Effector CD8-positive, alpha-beta T cell (primary cell): ENCODE results near the gene MYO1E.
"Not testable (repeated sequence)": the region's sequence is repeated elsewhere in the genome, so short reads cannot be mapped to it uniquely, and the experiment has no call there.

Experiments used
- DNase-seq: peaks from one replicate; lab custom pipeline; 2025; lab: John Stamatoyannopoulos, UW

Gene MYO1E

DNA sequence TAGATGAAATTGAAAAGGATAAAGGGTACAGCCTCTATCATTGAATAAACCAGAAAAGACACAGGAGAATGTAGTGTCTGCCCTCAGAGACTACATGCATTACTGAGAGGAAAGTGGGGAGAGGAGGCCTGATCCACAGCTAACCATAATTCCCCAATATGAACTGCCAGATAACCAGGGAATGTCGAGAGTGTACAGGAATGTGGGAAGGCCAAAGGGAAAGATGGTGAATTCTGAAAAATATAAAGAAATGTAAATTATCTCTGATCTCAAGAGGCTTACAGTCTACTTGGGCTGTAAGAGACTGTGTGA lies 22.3 kb downstream of the MYO1E start:
- DNase-seq: no peak

DNA sequence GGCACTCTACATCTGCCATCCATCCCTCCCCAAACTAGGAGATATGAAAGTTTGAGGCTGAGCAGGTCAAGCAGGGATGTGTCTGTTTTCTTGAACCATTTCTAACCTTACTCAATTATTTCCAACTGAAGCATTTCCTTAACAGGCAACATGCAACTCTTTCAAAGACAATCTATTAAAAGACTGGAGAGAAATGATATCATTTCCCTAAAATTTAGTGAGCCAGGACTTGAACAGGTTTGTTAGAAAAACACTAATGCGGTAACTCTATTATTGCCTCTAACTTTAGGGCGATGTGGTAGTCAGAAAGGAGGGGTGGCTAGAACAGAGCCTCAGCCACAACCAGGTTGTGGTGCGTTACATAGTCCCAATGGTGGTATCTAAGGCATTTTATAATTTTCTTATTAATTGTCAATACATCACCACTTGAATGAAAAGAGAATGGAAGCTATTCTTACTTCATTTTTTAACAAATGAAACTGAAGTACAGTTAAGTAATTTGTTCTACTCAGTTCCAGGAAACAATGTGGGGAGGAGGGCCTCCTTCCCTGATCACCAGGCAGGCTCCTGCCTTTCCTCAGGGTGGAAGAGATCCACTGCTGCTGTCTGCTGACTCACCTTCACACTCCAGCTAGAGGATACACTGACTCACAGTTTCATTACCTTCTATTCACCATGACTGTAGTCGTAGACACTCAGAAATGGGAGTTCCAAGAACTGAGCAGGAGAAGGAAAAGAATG lies 22.8 kb downstream of the MYO1E start:
- DNase-seq: no peak

DNA sequence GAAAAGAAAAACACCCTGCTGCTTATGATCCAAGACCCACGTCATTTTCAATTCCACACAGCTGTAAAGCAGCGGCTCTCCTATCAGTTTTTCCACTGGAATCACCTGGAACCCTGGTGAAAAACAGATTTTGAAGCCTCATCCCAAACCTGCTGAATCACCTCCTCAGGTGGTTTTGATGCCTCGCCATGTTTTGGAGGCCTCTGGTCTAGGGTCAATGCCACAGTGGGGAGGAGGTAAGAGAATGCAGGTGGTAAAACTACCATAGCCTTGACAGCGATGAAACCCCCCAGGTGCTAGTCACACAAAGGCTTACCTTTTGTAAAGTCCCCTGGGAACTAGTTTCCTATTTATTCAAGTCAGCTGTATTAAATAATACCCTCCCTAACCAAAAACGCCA lies 24.8 kb downstream of the MYO1E start:
- DNase-seq: no peak

DNA sequence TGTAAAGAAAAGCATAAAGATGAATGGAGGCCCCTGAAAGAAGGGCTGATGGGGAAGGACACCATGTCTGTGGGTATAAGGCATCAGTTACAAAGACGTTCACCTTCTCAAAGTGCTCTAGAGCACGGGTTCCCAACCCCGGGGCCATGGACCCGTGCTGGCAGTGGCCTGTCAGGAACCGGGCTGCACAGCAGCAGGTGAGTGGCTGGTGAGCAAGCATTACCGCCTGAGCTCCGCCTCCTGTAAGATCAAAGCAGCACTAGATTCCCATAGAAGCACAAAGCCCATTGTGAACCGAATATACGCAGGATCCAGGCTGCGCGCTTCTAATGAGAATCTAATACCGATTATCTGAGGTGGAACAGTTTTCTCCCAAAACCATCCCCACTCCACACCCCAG lies 25.7 kb downstream of the MYO1E start:
- DNase-seq: no peak

DNA sequence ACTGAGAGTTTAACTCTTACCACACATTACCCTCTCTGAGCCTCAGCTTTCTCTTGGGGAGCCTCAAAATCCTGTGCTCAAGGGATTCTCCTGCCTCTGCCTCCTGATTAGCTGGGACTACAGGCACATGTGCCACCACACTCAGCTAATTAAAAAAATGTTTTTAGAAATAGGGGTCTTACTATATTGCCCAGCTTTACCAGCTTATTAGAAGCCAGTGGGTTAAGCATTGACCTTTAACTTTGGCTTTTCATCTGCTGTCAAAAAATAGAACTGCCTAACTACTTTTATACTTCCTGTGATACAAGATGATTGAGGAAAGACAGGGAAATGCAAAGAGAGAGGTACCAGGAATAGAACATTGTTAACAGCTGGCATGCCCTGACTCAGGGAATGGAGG lies 27.3 kb downstream of the MYO1E start:
- DNase-seq: no peak

DNA sequence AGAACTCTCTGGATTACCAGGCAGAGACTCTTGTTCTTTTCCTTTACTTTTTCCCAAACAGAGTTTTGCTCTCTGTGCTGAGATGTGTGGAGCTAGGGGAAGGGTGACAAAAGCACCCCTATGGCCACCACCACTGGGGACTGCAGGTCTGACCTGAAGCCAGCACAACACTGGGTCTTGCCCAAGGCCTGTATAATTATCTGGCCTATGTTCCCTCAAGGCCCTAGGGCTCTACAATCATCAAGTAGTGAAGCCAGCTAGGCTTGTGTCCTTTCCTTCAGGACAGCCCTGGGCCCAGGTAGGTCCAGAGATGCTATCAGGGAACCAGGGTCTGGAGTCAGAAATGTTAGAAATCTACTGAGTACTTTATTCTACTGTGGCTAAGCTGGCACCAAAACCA lies 28.4 kb downstream of the MYO1E start:
- no peak for DNase-seq

DNA sequence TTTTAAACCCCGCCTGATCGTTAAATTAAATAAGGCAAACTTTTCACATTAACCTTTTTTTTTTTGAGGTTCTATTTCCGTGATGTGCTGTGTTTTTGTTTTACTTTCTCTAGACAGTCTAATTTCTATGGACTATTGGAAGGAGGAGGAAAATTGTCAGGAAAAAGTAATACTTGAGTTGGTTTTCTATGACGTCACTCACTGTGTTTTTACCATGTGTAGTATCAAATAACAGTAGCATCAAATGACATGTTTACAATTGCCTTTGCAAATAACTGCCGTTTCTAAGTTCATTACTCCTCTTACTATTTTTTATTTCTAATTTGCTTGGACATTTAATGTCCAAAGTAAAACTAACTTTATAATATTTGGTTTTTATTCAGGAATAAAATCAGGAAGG lies 32.3 kb downstream of the MYO1E start:
- DNase-seq: no peak

DNA sequence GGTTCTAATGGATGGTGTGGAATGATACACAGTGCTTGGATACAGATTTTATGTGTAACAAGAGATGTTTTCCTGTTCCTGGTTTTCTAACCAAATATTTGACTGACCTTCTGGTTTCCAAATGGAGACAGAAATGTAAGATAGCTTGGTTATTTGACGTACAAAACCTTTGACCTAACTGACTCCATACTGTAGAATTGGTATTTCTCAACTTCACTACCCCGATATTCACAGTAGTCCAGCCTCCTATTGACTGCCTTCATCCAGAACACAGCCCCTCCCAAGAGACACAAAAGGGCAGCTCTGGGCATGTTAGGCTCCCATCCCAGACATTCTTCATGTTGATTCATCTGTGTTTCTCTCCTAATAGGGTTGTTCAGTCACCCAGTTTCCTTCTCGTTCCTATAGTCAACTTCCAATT lies 33.4 kb downstream of the MYO1E start:
- no peak for DNase-seq

DNA sequence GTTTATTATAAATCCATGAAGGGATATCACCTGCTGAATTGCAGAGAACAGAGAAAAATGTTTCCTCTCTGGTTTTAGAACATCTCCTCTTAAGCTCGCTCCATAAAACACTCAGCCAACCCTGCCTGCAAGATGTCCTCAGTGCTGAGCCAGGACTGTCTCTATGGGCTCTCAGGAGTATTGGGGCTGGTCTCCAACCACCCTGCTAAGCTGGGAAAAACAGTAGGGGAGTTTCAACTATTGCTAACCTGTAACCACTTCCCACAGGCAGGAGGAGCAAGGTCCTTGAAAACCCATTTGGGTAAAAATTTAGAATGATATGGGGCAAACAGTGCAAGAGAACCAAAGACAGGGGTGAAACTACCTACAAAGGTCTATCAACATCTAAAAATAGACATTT lies 34.3 kb downstream of the MYO1E start:
- no peak for DNase-seq

DNA sequence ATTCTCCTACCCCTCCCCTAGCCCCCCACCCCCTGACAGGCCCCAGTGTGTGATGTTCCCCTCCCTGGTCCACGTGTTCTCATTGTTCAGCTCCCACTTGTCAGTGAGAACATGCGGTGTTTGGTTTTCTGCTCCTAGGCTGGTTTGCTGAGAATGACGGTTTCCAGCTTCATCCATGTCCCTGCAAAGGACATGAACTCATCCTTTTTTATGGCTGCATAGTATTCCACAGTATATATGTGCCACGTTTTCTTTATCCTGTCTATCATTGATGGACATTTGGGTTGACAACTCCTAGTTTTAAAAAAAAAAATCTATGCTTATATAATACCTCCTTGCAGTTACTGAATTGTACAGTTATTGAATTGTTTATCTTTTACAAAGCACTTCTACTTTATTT lies 35.9 kb downstream of the MYO1E start:
- not testable (repeated sequence) for DNase-seq

DNA sequence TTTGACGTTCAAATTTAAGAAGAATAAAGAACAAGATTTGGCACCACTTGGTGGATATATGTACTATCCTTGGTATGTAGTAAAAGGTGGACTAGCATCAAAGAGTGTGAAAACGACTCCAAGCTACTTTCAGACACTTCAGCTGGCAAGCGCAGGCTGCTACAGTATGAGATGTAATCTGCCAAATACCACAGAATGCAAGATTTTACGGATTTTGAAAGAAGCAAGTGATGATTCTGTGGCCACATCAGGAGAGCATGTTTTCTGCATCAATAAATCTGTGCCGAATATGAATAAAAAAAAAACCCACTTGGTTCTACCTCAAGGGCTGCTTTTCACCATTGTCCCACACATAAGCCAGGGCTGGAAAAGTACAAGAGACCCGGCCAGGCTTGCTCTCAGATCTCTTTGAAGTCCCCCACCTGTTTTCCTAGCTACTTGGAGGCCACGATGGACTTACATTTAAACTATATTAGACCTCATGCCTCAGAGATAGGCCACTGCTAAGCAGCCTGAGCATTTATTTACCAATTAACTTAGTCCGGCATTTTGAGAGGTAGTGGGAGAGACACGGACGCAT lies 37.4 kb downstream of the MYO1E start:
- no peak for DNase-seq

DNA sequence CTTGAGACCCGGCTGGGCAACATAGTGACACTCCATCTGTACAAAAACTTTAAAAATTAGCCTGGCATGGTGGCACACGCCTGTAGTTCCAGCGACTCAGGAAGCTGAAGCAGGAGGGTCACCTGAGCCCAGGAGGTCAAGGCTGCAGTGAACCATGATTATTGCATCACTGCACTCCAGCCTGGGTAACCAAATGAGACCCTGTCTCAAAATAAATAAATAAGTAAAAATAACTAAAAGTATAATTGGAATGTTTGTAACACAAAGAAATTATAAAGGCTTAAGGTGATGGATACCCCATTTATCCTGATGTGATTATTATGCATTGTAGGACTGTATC lies 38.6 kb downstream of the MYO1E start:
- DNase-seq: no peak

DNA sequence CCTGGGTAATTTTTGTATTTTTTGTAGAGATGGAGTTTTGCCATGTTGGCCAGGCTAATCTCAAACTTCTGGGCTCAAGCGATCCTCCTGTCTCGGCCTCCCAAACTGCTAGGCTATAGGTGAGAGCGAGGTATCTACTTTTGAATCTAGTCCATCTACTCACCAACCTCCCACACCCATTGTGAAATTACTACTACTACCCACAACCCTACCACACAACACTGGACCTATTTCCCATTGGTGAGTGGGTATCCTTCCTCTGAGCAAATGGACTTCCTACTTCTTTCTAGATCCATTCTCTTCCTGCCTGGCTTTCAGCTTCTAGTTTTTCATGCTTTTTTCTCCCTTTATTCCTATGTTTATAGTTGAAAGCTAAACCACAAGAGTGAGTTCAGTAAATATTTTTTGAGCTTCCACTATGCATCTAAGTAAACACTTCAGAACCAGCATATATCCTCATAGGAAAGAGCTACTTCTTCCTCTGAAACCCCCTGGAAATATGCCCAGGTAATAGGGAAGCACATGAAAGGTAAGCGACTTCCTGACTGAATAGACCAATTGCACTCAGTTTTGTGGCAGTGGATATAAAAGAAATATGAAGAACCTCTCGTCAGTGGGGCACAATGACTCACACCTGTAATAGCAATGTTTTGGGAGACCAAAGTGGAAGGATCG lies 39.1 kb downstream of the MYO1E start:
- DNase-seq: no peak

DNA sequence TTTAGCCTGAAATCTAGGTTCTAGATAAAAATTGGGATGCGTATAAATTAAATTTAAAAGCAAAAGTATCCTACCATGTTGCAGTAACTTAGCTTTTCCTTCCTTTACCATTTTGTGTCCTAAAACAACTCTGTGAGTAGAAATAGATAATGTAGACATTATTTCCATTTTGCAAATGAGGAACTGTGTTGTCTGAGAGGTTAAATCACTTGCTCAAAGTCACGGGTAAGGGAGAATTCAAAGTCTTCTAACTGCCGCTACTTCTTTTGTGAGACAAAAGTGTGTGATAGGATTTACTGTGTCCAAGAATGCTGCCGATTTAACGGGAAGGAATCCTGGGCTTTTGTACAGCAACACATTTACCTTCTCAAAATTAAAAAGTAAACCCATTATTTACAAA lies 40.7 kb downstream of the MYO1E start:
- DNase-seq: no peak

DNA sequence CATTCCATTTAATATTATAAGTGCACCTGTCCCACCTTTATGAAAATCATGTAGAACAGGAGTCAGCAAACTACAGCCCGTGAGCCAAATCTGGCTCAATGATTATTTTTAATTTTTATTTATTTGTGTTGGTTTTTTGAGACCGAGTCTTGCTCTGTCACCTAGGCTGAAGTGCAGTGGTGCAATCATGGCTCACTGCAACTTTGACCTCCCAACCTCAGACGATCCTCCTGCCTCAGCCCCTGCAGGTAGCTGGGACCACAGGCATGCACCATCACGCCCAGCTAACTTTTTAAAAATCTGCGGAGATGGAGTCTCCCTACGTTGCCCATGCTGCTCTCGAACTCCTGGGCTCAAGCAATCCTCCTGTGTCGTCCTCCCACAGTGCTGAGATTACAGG lies 42.0 kb downstream of the MYO1E start:
- DNase-seq: no peak

DNA sequence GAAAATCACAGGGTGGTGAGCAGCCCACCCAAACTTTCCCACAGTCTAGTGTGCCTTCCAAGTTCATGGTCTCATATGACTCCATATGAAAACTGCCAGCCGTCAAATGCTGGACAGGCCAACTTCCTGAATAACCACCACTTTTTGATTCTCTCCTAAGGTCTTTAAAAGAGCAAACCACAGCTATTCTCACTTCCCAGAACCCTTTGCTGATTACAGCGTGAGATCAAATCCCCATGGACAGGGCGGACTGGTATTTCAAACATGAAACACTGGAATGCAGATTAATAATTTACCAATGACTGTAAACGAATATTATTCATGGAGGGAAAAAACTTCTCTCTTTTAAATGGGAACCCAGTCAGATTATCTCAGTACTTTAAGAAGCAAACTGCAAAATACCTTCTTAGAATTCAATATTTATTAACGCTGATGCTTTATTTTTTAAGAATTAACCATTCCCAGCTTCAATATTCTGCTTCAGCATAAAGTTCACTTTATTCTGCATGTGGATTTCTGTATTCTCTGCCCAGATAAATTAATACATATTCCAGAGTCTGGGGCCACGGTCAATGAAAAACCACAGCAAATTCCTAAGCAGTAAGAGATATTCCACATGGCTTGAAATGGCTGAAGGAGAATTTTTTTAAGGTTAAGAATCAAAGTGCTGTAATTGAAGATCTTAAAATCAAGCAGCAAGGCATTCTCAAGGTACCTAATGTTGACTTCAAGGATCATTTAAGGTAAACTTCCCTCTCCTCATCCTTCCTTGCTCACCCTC lies 42.9 kb downstream of the MYO1E start:
- no peak for DNase-seq

DNA sequence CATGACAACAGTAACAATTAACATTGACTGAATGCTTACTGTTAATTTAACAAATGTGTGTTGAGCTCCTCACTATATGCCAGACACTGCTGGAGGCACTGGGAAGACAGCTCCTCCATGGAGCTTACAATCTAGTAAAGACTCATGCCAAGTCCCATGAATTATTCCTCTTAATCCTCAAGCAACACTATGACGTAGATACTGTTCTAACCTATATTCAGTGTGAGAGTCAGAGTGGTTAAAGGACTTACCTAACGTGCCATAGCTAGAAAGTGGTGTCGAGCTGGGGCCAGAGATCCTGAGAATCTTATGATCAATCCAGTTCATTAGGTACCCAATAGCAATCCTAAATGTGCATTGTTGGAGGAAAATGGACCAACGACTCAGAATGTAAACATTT lies 43.6 kb downstream of the MYO1E start:
- DNase-seq: no peak

DNA sequence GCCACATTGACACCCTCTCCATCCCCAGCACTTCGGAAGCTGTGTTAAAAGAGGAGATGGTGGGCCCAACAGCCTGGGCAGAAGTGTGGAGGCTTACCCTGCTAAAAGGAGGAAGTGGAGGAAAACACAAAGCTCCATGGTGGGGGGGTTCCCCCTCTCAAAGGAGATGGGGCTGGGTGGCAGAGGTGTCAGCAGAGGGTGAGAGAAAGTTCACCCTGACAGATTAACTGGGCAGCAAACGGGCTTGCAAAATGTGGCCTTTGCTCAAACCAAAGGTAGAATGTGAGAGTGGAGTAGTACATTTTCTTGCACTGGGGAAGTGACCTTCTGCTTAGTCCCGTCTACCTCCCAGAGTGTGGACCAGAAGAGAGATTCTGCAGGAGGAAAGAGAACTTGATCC lies 44.7 kb downstream of the MYO1E start:
- no peak for DNase-seq

DNA sequence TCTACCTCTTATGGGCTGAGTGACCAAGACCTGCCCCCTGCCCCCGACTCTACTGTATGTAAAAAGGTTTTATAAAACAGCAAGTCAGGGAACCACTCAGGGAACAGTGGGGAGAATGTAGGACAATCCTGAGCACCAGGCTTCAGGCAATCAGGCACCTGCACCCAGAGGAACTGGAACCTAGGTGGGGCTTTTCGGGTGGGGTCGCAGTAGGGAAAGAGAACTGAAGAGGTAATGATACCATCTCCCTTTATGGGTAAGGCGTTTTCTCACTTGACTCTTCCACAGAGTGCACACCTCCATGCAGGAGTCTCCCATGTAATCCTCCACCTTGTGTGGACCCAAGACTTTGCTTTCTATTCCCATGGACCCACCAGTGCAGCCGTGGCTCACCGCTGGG lies 45.8 kb downstream of the MYO1E start:
- no peak for DNase-seq

DNA sequence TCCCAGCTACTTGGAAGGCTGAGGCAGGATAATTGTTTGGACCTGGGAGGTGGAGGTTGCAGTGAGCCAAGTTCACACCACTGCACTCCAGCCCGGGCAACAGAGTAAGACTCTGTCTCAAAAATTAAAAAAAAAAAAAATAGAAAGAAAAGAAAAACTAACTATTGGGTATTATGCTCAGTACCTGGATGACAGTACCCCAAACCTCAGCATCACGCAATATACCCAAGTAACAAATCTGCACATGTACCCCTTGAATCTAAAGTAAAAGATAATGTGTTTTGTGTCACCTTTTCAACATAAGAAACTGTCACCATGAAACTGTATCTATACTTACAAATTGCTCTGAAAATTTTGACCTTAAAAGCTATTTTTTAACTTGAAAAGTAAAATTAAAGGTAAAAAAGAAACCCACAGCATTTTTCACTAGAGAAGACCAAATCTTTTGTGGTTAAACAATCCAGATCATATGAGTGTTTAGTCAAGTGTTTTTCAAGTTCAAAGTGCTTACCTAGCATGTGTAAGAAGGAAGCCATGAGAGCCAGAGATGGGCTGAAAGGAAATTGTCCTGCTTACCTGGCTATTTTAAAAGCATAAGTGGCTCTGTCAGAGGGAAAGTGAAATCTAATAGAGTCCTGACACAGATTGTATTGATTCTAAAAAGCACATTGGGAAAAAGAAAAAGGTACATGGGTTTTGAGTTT lies 50.5 kb downstream of the MYO1E start:
- DNase-seq: no peak

DNA sequence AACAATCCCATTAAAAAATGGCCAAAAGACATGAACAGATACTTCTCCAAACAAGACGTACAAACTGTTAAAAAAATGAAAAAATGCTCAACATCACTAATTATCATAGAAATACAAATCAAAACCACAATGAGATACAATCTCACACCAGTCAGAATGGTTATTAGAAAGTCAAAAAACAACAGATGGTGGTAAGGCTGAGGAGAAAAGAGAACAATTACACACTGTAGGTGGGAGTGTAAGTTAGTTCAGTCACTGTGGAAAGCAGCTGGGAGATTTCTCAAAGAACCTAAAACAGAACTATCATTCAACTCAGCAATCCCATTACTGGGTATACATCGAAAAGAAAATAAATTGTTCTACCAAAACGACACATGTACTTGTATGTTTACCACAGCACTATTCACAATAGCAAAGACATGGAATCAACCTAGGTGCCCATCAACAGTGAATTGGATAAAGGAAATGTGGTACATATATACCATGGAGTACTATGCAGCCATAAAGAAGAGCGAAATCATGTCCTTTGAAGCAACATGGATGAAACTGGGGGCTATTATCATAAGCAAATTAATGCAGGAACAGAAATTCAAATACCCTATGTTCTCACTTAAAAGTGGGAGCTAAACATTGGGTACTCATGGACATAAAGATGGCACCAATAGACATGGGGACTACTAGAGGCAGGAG lies 51.5 kb downstream of the MYO1E start:
- DNase-seq: no peak

DNA sequence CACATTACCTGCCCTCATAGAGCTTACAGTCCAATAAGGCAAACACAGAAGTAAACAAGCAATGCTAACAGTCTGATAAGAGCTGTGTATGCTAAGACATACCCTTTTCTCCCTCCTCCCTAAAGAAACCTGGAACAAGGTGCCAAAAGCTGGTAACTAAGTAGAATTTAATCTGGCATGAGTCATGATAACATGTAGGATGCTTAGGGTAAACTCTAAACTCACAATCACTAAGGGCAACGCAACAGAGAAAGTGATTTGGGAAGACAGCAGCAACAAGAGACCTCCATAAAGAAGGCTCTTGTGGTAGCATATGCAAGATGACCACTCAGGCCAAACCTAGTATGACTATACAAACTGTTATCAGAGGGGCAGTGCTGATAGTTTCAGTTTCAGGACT lies 55.5 kb downstream of the MYO1E start:
- DNase-seq: no peak
